ENCODE results near the gene SSH3. TPM values are rescaled to one million over a fixed set of nuclear protein-coding genes. Genes with fewer than 3 reads are reported as not detected.
A peak's percentile ranks its signal among the peaks of the same experiment; 100 is the strongest.

The SSH3 gene
- total RNA-seq, 8 experiments from 2014 or later = 0.54 to 26.8 (median 1.5) TPM

DNA sequence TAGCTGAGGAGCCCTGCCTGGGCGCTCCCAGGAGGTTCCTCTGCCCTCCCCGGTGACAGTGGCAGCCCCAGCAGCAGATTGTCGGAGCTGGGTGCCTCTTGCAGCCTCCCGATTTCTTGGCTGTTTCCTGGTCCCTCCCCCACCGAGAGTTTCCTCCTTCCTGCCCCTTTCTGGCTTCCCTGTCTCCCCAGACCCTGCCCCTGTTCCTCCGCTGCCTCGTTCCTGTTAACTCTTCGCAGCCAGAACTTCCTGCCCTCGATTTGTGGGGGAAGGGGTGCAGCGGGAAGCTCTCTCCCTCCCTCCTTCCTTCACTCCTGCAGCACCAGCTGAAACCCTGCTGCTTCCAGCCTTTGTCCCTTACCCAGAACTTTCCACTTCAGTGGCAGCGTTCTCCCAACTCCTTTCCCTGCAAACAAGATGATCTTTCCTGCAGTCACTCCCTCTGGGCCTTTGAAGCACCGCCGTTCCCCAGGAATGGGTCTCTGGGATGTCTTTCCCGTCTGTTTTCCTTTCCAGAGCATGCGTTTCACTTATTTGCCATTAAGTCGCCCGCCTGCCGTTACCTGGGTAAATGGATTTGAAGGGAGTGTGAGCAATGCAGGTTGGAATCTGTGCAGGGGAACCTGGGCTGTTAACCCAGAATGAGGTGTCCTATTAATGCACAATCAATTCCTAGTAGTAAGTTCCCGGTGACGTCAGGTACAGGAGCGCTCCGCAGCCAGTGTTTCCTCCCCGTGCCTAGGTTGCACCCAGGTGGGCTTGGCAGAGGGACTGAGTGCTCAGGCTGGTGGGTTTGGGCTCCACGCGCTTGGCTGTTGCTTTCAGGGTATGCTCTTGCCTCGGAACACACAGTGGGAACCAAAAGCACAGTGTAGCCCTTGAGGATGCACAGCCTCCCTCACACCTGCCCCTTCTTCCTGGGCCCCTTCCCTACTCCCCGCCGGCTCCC, 32.8 kb upstream of the SSH3 start:
- 20 to 90% (median 61%) methylated on average over 2 to 9 of the region's 28 CpGs; no CpG with 5 or more reads in 4 of the 10 experiments for WGBS, 10 experiments
- ATAC-seq (replicated peaks in 6 of 8) = peak in 4 of 8 experiments; percentile 13 to 24 (median 16)

DNA sequence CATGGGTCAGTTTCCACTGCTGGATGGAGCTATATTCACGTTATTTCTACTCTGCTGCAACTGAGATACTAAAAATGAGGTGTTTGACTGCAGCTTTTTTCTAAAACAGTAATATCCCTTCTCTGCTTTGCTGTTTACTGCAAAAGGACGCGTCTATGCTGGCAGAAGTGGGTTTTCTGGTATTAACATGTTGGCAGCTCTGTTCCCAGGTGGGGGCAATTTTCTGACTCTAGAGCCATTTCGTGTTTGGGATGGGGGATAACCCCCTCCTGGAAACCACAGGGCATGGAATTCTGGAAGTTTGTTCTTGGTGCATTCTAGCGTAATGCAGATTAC, 32.2 kb upstream of the SSH3 start:
- ATAC-seq (replicated peaks in 6 of 8) = no peak
- in situ Hi-C loops (cut with MboI; ENCODE audit: low pct_unique_long_range_greater_than_20kb in 2 of 9, low sequenced_read_pairs in 9 of 9, unreplicated experiment in 9 of 9) = no loop called here
- Histone ChIP-seq H3K4me1 (replicated peaks in 1 of 2) (peaks cover 25 to 28% of the 10 kb centered on the region in 2 donors), H3K27ac (no peak overlapping the region), H3K4me3 (no peak overlapping the region)
- 40 to 100% (median 97%) methylated on average over 1 to 5 of the region's 5 CpGs; no CpG with 5 or more reads in 3 of the 10 experiments for WGBS, 10 experiments

More for the DNA sequence above, 32.8 kb upstream of the SSH3 start:
- Histone ChIP-seq H3K4me3 (peak overlapping the region in 2 of 5 donors; percentile 2 to 13), H3K27ac (no peak overlapping the region), H3K4me1 (replicated peaks in 1 of 2) (peaks cover 27 to 28% of the 10 kb centered on the region in 2 donors)
- in situ Hi-C loops (cut with MboI; ENCODE audit: low pct_unique_long_range_greater_than_20kb in 2 of 9, low sequenced_read_pairs in 9 of 9, unreplicated experiment in 9 of 9) = no loop called here

DNA sequence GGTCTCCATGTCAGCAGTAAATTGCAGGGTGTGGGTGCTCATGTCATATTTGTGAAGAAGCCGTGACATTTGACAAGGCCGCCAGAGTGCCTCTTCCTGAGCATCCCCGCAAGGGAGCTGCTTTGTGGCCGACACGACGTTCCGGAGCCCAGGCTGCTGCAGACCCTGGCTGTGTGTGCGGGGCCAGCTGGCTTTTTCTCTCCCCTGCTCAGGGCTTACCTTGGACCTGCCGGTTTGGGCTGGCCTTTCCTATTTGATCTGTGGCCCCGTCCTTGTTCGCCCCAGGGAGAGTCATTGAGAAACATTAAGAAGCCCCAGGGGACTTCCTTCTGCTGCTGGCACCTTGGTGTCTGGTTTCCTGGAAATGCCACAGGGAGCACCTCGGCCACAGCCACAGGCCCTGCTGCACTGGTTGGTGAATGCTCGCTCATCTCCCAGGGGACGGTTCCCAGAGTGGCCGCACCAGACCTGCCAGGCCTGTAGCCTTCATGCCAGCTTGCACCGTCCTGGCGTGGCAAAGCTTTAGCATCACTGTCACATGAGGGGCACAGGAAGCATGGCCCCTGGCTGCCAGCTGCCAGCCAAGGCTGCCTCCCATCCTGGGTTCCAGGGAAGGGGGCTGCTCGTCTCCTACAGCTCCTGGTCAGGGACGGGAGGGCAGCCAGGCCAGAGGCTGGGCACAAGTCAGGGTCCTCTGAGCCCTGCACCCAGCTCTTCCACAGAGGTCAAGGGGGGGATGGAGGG, 31.6 kb upstream of the SSH3 start:
- in situ Hi-C loops (cut with MboI; ENCODE audit: low pct_unique_long_range_greater_than_20kb in 2 of 9, low sequenced_read_pairs in 9 of 9, unreplicated experiment in 9 of 9) = no loop called here
- peak in 1 of 8 experiments; percentile 39 for ATAC-seq (replicated peaks in 6 of 8)
- 57 to 100% (median 83%) methylated on average over 2 to 6 of the region's 19 CpGs; no CpG with 5 or more reads in 4 of the 10 experiments for WGBS, 10 experiments
- H3K4me3 ChIP-seq = no peak overlapping the region
- H3K4me1 ChIP-seq (replicated peaks in 1 of 2) = peaks cover 26 to 31% of the 10 kb centered on the region in 2 donors
- H3K27ac ChIP-seq = no peak overlapping the region

DNA sequence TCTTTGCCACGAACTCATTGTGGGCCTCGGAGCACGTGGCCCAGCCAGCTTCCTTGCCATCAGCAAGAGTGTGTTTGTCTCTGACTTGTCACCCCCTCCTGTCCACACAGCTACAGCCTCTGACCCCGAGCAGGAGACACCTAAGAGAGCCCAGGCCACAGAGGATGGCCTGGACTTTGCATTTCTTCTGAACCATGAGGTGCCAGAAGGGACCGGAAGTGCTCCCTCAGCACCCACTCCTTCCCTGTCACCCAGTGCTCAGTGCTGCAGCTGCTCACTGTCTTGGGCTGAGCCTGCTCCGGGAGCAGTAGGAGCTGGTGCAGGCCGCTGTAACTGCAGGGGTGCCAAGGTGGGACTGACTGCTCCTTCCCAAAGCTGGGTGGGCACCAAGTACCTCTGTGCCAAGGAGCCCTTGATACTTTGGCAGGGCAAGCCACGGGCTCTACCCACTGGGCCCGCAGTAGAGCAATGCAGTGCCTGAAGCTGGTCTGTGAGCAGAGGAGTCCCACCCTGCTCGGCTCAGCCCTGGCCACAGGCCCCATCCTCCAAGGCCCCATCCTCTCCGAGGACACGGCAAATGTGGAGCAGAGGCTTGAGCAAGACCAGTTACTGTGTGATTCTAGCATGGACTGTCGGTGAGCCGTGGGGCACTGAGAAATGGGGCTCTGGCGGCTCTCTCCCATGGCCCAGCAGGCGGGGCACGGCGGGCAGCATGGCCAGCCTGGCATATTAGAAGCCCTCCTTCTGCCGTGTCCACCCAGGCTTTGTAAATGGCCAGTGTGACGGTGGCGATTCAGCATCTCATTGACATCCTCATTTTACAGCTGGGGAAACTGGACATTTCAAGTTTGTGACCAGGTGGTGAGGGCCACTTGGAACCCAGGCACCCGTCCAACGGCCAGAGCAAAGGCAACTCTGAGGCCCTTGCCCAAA, 30.7 kb upstream of the SSH3 start:
- 93 to 94% (median 94%) methylated on average over 3 to 6 of the region's 23 CpGs; no CpG with 5 or more reads in 7 of the 10 experiments for WGBS, 10 experiments
- in situ Hi-C loops (cut with MboI; ENCODE audit: low pct_unique_long_range_greater_than_20kb in 2 of 9, low sequenced_read_pairs in 9 of 9, unreplicated experiment in 9 of 9) = no loop called here
- Histone ChIP-seq H3K27ac (no peak overlapping the region), H3K4me1 (replicated peaks in 1 of 2) (peaks cover 31 to 37% of the 10 kb centered on the region in 2 donors), H3K4me3 (no peak overlapping the region)
- ATAC-seq (replicated peaks in 6 of 8) = no peak

DNA sequence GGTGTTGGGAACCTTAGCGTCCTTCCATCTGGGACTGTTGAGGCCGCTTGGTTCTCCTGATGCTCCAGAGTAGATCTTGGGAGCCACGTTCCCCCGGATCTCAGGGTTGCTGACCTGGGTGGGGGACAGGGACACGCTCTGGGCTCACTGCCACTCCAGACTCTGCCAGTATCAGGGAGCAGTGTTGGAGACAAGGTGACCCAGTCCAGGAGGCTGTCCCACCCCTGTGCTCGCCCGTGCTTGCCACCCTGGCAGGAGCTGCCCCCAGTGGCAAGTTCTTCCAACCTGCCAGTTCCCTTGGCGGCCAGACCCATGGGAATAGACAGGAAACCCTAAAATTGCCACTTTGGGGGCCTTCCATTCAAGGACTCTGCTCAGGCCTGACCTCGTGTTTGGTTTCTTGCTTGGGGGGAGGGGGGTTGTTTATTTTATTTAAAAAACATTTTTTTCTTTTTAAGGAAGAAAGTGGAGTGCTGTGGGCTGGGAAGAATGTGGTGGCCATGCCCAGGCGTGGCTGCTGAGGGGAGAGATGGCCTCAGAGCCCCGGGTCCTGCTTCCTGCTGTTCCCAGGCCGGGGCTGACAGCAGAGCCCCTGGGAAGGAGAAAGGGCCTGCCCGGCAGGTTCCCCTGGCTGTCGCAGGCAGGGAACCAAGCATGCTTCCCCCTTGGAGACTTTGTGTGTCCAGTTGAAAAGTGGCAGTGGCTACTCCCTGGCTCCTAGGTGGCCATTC, 29.9 kb upstream of the SSH3 start:
- Histone ChIP-seq H3K4me1 (replicated peaks in 1 of 2) (peaks cover 29 to 39% of the 10 kb centered on the region in 2 donors), H3K4me3 (no peak overlapping the region), H3K27ac (no peak overlapping the region)
- in situ Hi-C loops (cut with MboI; ENCODE audit: low pct_unique_long_range_greater_than_20kb in 2 of 9, low sequenced_read_pairs in 9 of 9, unreplicated experiment in 9 of 9) = no loop called here
- no peak for ATAC-seq (replicated peaks in 6 of 8)
- 20 to 100% (median 75%) methylated on average over 1 to 9 of the region's 14 CpGs; no CpG with 5 or more reads in 3 of the 10 experiments for WGBS, 10 experiments

DNA sequence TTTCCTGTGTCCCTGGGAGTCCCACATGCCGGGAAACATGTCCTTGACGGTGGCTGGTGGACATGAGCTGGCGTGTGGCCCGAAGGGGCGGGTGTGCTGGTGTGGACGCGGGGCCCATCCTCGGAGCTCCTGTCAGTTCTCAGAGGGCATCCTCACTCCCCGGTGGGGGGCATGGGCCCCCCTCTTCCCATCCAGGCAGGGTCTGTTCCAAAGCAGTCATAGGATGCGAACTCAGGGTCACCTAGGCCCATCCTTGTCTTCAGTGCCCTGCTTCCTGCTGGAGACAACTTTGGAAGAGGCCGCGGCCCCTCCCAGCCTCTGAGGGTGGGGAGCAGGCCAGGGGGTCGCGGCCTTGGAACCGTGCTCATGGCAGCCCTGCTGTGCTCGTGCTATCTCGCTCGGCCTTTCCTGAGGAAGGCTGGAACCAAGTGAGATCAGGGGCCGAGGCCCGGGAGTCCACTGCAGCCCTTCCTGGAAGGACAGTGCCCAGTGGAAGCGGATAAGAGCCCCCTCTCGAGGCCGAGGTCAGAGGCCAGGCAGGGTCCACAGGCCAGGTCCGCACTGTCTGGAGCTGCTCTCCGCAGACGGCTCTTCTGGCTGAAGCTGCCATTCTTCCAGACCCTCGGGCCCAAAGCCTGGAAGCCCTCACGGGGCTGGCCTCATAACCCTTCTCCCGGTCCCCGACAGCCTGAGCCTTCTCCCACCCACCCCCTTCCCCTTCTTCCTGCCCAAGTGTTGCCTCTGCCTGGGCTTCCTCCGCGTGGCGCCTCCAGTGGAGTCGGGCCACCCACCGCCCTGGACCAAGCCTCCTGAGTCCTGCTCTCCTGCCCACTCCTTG, 28.3 kb upstream of the SSH3 start:
- ATAC-seq (replicated peaks in 6 of 8) = no peak
- WGBS, 10 experiments = 74 to 100% (median 85%) methylated on average over 1 to 7 of the region's 35 CpGs; no CpG with 5 or more reads in 4 of the 10 experiments
- Histone ChIP-seq H3K4me3 (no peak overlapping the region), H3K4me1 (replicated peaks in 1 of 2) (peaks cover 20 to 25% of the 10 kb centered on the region in 2 donors), H3K27ac (no peak overlapping the region)
- in situ Hi-C loops (cut with MboI; ENCODE audit: low pct_unique_long_range_greater_than_20kb in 2 of 9, low sequenced_read_pairs in 9 of 9, unreplicated experiment in 9 of 9) = no loop called here

DNA sequence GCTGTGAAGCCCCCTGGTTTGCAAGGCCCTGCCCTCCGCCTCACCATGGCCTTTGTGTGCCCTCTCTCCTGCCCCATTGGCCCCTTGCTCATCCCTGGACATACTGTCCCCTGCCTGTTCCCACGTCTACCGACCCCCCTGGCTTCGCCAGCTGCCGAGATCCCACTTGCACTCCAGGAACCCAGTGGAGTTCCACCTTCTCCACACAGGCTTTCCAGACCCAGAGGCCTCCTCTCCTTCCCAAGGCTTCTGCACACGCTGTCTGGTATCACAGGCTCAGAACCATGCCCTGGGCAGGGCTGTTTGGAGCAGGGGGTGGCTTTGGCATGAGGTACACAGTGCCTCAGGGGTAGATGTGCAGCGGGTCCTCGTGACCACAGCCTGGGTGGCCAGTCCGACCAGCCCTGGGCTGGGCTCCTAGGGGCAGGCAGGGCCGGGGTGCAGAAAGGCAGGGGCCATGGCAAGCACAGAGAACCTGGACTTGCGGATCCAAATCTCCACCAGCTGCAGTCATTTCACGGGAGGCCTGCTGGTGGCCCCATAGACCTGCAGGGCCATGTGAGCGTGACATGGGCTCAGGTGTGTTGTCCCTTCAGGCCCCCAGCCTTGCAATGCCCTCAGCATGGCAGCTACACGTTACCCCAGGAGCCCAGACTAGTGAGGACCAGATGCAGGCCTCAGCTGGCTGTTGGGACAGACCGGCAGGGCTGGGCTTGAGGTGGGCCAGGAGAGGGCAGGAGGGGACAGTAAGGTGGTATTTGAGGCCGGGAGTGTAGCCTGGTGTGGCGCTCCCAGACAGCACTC, 27.5 kb upstream of the SSH3 start:
- WGBS, 10 experiments = 40 to 100% (median 100%) methylated on average over 1 to 4 of the region's 17 CpGs; no CpG with 5 or more reads in 5 of the 10 experiments
- ATAC-seq (replicated peaks in 6 of 8) = no peak
- Histone ChIP-seq H3K27ac (no peak overlapping the region), H3K4me1 (replicated peaks in 1 of 2) (peaks cover 14 to 17% of the 10 kb centered on the region in 2 donors), H3K4me3 (no peak overlapping the region)
- in situ Hi-C loops (cut with MboI; ENCODE audit: low pct_unique_long_range_greater_than_20kb in 2 of 9, low sequenced_read_pairs in 9 of 9, unreplicated experiment in 9 of 9) = no loop called here

DNA sequence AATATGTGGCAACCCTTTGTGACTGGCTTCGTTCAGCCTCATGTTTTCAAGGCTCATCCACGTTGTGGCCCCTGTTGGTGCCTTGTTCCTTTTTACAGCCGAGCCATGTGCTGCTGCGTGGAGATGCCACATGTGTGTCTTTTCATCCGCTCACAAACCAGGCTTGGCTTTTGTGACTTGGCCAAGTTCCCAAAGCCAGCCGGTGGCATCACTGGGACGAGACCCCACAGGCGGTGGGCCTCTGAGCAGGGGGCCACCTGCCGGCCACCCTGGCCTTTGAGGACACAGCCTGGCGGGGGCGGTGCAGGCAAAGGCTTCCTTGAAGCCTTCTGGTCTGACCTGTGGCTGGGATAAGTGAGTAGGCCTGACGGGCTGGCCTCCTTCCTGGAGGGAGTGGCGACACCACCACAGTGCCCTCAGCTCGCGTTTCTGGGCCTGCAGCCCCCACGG, 26.5 kb upstream of the SSH3 start:
- Histone ChIP-seq H3K4me3 (no peak overlapping the region), H3K27ac (peak overlapping the region; percentile 56 to 78), H3K4me1 (replicated peaks in 1 of 2) (peaks cover 13 to 17% of the 10 kb centered on the region in 2 donors)
- ATAC-seq (replicated peaks in 6 of 8) = peak; percentile 20 to 58 (median 24)
- 0 to 66% (median 50%) methylated on average over 3 to 7 of the region's 16 CpGs; no CpG with 5 or more reads in 7 of the 10 experiments for WGBS, 10 experiments
- in situ Hi-C loops (cut with MboI; ENCODE audit: low pct_unique_long_range_greater_than_20kb in 2 of 9, low sequenced_read_pairs in 9 of 9, unreplicated experiment in 9 of 9) = no loop called here

GRCh38 chr11:67277231-67277961, 25.9 kb upstream of the SSH3 start:
- in situ Hi-C loops (cut with MboI; ENCODE audit: low pct_unique_long_range_greater_than_20kb in 2 of 9, low sequenced_read_pairs in 9 of 9, unreplicated experiment in 9 of 9) = no loop called here
- peak overlapping the region; percentile 56 to 78 for H3K27ac ChIP-seq
- peak overlapping the region in 2 of 5 donors; percentile 7 to 10 for H3K4me3 ChIP-seq
- 24 to 29% methylated on average over 5 to 15 of the region's 24 CpGs; no CpG with 5 or more reads in 8 of the 10 experiments for WGBS, 10 experiments
- ATAC-seq (replicated peaks in 6 of 8) = peak; percentile 81 to 98 (median 91)
- peaks cover 13 to 17% of the 10 kb centered on the region in 2 donors for H3K4me1 ChIP-seq (replicated peaks in 1 of 2)
